ENCODE measurements around the gene NDUFAF8.

GRCh38 chr17:81282876-81283275 is 43.8 kb downstream of the NDUFAF8 start:
- no peak for TF ChIP-seq POLR2A (IDR thresholded peaks at IDR 0.05)
- TF ChIP-seq CTCF (IDR thresholded peaks at IDR 0.05), result no peak
